ENCODE measurements around the gene POU6F1.

The POU6F1 gene

GRCh38 chr12:51171884-51172514, 45.9 kb downstream of the POU6F1 start:
- peak; percentile 31 for DNase-seq (ENCODE audit: low read depth)
- peak overlapping the region; percentile 89 for H3K4me3 ChIP-seq (ENCODE audit: low read depth, low read length)
- TF ChIP-seq CTCF (IDR thresholded peaks at IDR 0.05; ENCODE audit: insufficient read depth, low read depth, low read length, missing control alignments): no peak

- TF ChIP-seq CTCF (IDR thresholded peaks at IDR 0.05; ENCODE audit: insufficient read depth, low read depth, low read length, missing control alignments): no peak
- no peak overlapping the region for H3K4me3 ChIP-seq (ENCODE audit: low read depth, low read length)
- no peak for DNase-seq (ENCODE audit: low read depth)
Measured at GRCh38 chr12:51163795-51164194, 54.1 kb downstream of the POU6F1 start.

- no peak overlapping the region for H3K4me3 ChIP-seq (ENCODE audit: low read depth, low read length)
- no peak for TF ChIP-seq CTCF (IDR thresholded peaks at IDR 0.05; ENCODE audit: insufficient read depth, low read depth, low read length, missing control alignments)
- DNase-seq (ENCODE audit: low read depth): no peak
Measured at GRCh38 chr12:51162217-51162616, 55.6 kb downstream of the POU6F1 start.

- DNase-seq (ENCODE audit: low read depth): no peak
- TF ChIP-seq CTCF (IDR thresholded peaks at IDR 0.05; ENCODE audit: insufficient read depth, low read depth, low read length, missing control alignments): no peak
- no peak overlapping the region for H3K4me3 ChIP-seq (ENCODE audit: low read depth, low read length)
Measured at GRCh38 chr12:51160814-51161459, 56.9 kb downstream of the POU6F1 start.

- no peak for DNase-seq (ENCODE audit: low read depth)
- no peak overlapping the region for H3K4me3 ChIP-seq (ENCODE audit: low read depth, low read length)
- TF ChIP-seq CTCF (IDR thresholded peaks at IDR 0.05; ENCODE audit: insufficient read depth, low read depth, low read length, missing control alignments): no peak
Measured at GRCh38 chr12:51156245-51156765, 61.6 kb downstream of the POU6F1 start.

GRCh38 chr12:51152953-51153352, 64.9 kb downstream of the POU6F1 start:
- DNase-seq (ENCODE audit: low read depth): no peak
- TF ChIP-seq CTCF (IDR thresholded peaks at IDR 0.05; ENCODE audit: insufficient read depth, low read depth, low read length, missing control alignments): no peak
- no peak overlapping the region for H3K4me3 ChIP-seq (ENCODE audit: low read depth, low read length)
